GM10266 (cell line): ENCODE data around the gene SUCLA2.

Experiments used
- DNase-seq: peaks from one replicate; pipeline ENCODE4 v3.0.0; 2012; ENCODE audit errors: extremely low spot score
- TF ChIP-seq, protein P1 (sequence below): IDR thresholded peaks from 2 replicates; pipeline ENCODE4 v1.5.1; 2012; ENCODE audit warnings: mild to moderate bottlenecking, low read depth; ENCODE audit not compliant: control insufficient read depth, insufficient read depth; ENCODE audit errors: missing control alignments

The SUCLA2 gene

DNA sequence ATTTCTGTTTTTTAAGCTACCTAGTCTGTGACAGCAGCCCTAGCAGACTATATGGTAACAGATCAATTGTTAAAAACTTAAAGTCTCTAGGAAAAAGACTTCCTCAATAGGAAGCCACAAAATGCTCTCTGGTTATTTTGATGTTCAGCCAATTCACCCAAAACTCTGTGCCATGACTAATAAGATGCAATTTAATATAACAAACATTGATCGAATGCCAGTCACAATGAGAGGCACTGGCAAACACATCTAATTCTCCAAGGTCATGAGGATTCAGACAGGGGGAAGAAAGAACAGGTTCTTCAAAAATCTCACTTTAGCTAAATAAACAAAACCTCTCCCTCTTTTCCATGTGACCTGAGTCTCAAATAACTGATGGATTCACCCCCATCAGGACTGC, 107.5 kb downstream of the SUCLA2 start:
- DNase-seq: no peak

More for the DNA sequence above, 107.5 kb downstream of the SUCLA2 start:
- TF ChIP-seq, protein P1, sequence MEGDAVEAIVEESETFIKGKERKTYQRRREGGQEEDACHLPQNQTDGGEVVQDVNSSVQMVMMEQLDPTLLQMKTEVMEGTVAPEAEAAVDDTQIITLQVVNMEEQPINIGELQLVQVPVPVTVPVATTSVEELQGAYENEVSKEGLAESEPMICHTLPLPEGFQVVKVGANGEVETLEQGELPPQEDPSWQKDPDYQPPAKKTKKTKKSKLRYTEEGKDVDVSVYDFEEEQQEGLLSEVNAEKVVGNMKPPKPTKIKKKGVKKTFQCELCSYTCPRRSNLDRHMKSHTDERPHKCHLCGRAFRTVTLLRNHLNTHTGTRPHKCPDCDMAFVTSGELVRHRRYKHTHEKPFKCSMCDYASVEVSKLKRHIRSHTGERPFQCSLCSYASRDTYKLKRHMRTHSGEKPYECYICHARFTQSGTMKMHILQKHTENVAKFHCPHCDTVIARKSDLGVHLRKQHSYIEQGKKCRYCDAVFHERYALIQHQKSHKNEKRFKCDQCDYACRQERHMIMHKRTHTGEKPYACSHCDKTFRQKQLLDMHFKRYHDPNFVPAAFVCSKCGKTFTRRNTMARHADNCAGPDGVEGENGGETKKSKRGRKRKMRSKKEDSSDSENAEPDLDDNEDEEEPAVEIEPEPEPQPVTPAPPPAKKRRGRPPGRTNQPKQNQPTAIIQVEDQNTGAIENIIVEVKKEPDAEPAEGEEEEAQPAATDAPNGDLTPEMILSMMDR: no peak
